RPMI7951 (cell line): ENCODE data around the gene MYL10. TPM values are rescaled to one million over a fixed set of nuclear protein-coding genes. Genes with fewer than 3 reads are reported as not detected.

Source experiments
- DNase-seq: peaks from one replicate; pipeline ENCODE4 v3.0.0-alpha.2; 2012; ENCODE audit warnings: low read depth
- total RNA-seq: library from RNA; depleted of rRNA; stranded (reverse); fragments of >200 nt; shearing (Covaris generic); gene quantifications from 2 replicates; pipeline ENCODE4 v1.2.3, GENCODE V29; 2014; rRNA removed

MYL10 gene
- total RNA-seq, 1 experiment from 2014 or later, result not detected

DNA sequence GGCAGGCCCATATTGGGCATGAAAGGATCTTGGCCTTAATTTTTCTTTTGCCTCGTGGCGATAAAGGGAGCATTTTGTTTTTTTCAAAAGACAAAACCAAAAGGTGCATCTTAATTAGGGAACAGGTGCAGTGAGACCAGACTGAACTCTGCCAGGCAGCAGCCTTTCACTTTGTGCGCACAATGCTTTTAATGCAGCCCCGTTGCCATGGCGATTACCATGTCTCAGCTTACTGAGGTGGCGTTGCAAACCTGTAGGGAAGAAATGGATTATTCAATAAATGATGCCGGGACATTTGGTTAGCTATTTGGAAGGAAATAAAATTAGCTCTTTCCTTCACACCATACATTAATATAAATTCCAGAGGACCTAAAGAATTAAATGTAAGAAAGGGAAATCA lies 61.9 kb downstream of the MYL10 start:
- no peak for DNase-seq

DNA sequence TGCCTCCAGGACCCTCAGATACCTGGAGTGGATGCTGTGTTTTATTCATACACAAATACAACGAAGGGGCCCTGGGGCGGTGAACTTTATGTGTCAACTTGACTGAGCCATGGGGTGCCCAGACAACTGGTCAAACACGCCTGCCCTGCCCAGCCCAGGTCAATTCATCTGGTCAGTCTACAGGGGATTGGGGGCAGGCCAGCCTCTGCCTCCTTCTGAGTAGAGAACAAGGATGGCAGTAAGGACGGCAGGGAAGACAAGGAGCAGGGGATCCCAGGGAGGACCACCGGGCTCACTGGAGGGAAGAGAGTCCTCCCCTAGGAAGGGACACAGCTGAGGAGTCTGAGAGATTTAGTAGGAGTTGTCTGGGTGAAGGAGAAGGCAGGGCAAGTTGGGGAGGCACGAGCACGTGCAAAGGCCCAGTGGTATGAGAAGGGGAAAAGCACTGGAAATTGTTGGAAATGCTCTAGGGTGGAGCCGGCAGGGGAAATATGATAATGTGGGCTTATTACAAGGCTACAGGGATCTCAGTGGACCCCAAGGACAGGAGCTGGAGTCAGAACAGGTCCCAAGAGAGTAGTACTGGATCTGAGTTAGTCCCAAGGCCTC lies 63.4 kb downstream of the MYL10 start:
- DNase-seq, result no peak

DNA sequence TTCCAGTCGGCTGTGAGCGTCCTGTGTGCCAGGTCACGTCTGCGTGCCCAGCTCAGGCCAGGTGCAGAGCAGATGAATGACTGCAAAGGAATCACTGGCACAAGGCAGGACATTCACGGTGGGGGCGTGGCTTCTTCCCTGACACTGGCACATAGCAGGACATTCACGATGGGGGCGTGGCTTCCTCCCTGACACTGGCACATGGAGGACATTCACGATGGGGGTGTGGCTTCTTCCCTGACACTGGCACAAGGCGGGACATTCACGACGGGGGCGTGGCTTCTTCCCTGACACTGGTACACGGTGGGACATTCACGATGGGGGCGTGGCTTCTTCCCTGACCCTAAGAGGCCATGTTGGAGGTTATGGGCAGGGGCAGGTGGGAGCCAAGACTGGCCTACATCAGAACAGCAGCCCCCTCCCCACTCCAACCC lies 64.3 kb downstream of the MYL10 start:
- DNase-seq, result peak; percentile 47

DNA sequence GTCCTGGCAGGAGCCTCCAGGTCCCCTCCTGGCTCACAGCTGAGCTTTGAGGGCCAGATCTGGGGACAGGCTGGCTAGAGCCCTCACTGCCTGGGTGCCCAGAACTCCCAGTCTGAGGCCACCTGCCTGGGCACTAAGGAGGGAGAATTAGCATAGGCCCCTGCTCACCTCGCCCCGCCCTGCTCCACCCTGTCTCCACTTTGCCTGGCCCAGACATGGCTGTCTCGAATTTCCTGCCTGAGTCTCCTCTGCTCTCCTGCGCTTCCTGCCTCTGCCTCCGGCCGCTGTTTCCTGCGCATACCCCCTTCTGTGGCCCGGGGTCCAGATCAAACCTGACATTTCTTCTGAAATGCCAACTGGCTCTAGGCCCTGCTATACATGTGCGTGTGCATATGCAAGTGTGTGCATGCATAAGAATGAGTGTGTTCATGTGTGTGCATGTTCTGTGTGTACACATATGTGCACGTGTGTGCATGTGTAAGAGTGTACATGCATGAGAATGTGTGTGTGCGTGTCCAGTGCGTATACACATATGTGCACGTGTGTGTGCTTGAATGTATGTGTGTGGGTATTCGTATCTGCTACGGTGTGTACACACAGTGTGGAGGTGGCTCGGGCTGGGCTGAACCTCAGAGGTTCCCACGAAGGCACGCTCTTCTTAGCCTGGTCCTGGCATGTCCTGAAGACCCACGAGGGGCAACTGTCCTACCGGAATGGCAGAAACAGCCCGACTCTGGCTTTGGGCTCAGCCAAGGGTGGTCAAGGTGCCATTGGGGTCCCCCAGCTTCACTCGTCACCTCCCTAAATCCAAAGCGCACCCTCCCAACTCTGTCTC lies 64.9 kb downstream of the MYL10 start:
- no peak for DNase-seq

Other genes starting within 250 kb of the MYL10 start
- gene CUX1, start 188.3 kb upstream of the MYL10 start, total RNA-seq, result 20.3 and 28.6 TPM in 2 replicates